Stomach (tissue), 9 donors: ENCODE measurements around the gene PLXNA2. TPM values are rescaled to one million over a fixed set of nuclear protein-coding genes. Genes with fewer than 3 reads are reported as not detected.

Source experiments
- DNase-seq, 2 donors: peaks; one replicate each; pipeline versions ENCODE4 v3.0.0 to v3.0.0-alpha.2; 2013 to 2019
- H3K27ac ChIP-seq, 5 donors: fragments of 200-600 bp in 4 of 5; sonication (generic) in 4 of 5; one replicate each; pipeline ENCODE4 v1.5.1; 2013 to 2019; ENCODE audit warnings: mild to moderate bottlenecking in 1 of 5, moderate library complexity in 1 of 5
- H3K27me3 ChIP-seq, 3 donors: fragments of 200-600 bp; sonication (generic); one replicate each; pipeline ENCODE4 v1.5.1; 2017 to 2019; ENCODE audit warnings: mixed run types in 1 of 3
- H3K36me3 ChIP-seq, 4 donors: fragments of 200-600 bp; sonication (generic); 1 replicate in 3 of 4; 2 replicates in 1 of 4; pipeline ENCODE4 v1.5.1; 2016 to 2019
- H3K4me1 ChIP-seq, 4 donors: fragments of 200-600 bp; sonication (generic); one replicate each; pipeline ENCODE4 v1.5.1; 2016 to 2019
- H3K4me3 ChIP-seq, 4 donors: fragments of 200-600 bp; sonication (generic) in 3 of 4; one replicate each; pipeline ENCODE4 v1.5.1; 2016 to 2019; ENCODE audit warnings: mild to moderate bottlenecking in 1 of 4
- H3K9me3 ChIP-seq, 4 donors: fragments of 200-600 bp; sonication (generic); one replicate each; pipeline ENCODE4 v1.5.1; 2016 to 2019
- EP300 ChIP-seq: sonication (generic); formaldehyde crosslinking; IDR thresholded peaks from one replicate; pipeline ENCODE4 v1.6.1; 2017; ENCODE audit warnings: antibody characterized with exemption
- POLR2A ChIP-seq, 4 donors: fragments of 450-650 bp; IDR thresholded peaks; one replicate each; pipeline ENCODE4 v1.6.1; 2016; ENCODE audit warnings: antibody characterized with exemption in 4 of 4, control low read depth in 2 of 4, mild to moderate bottlenecking in 1 of 4, moderate library complexity in 1 of 4
- POLR2AphosphoS5 ChIP-seq, 3 donors: sonication (generic); formaldehyde crosslinking; IDR thresholded peaks; one replicate each; pipeline ENCODE4 v1.6.1; 2016; ENCODE audit warnings: antibody characterized with exemption in 3 of 3
- WGBS, 5 donors: extraction: QIAGEN DNeasy Blood & Tissue Kit in 3 of 5; methylation state at CpG; one replicate each; pipeline versions ENCODE4 v1.1.5 to v1.1.7; 2013 to 2018; 5-methylcytosine and 5-hydroxymethylcytosine counted together
- intact Hi-C: fragments of 100-400 bp; cut with DNase I; formaldehyde crosslinking; loops from one replicate; pipeline ENCODE4 v1.15.1; 2023; ENCODE audit warnings: low total_unique reads
- polyA plus RNA-seq, 3 donors: library from polyadenylated mRNA; stranded (reverse); fragments of 200-250 nt; gene quantifications; one replicate each; pipeline ENCODE4 v1.2.3, GENCODE V29; 2013
- total RNA-seq, 5 donors: library from RNA; depleted of rRNA; stranded (reverse); fragments of >200 nt; gene quantifications; one replicate each; pipeline versions ENCODE4 v1.1.0 to v1.2.3, GENCODE V29; 2014 to 2016
- TF ChIP-seq, protein P1 (sequence below), 7 experiments: fragments of 450-650 bp in 4 of 7; fragments of 200-600 bp in 3 of 7; sonication (generic) in 3 of 7; IDR thresholded peaks; one replicate each; pipeline ENCODE4 v1.5.1; 2016 to 2019; ENCODE audit warnings: antibody characterized with exemption in 7 of 7, control low read depth in 2 of 7, mild to moderate bottlenecking in 1 of 7
- donor health status: healthy with polysubstance abuse.
- donor health status: Bipolar disorder and iron deficiency.
- donor health status: healthy.

The PLXNA2 gene
- total and polyA plus RNA-seq, 8 donors, result 2.7 to 185 (median 28.7) TPM

GRCh38 chr1:208031316-208031931 is 212.8 kb downstream of the PLXNA2 start:
- 81 to 86% (median 81%) methylated on average over 9 to 10 of the region's 10 CpGs for WGBS, 5 donors
- peak overlapping the region in 3 of 5 donors; percentile 80 to 84 (median 81) for H3K27ac ChIP-seq
- intact Hi-C loops, result no loop called here
- no peaks in the 10 kb centered on the region for H3K27me3 ChIP-seq
- DNase-seq, result no peak
- peaks cover 22 to 32% (median 27%) of the 10 kb centered on the region in 4 donors for H3K4me1 ChIP-seq
- H3K9me3 ChIP-seq, result no peaks in the 10 kb centered on the region
- TF ChIP-seq EP300, result no peak
- TF ChIP-seq POLR2AphosphoS5 (IDR thresholded peaks at IDR 0.05), result no peak
- no peak for TF ChIP-seq POLR2A (IDR thresholded peaks at IDR 0.05)
- TF ChIP-seq, protein P1, sequence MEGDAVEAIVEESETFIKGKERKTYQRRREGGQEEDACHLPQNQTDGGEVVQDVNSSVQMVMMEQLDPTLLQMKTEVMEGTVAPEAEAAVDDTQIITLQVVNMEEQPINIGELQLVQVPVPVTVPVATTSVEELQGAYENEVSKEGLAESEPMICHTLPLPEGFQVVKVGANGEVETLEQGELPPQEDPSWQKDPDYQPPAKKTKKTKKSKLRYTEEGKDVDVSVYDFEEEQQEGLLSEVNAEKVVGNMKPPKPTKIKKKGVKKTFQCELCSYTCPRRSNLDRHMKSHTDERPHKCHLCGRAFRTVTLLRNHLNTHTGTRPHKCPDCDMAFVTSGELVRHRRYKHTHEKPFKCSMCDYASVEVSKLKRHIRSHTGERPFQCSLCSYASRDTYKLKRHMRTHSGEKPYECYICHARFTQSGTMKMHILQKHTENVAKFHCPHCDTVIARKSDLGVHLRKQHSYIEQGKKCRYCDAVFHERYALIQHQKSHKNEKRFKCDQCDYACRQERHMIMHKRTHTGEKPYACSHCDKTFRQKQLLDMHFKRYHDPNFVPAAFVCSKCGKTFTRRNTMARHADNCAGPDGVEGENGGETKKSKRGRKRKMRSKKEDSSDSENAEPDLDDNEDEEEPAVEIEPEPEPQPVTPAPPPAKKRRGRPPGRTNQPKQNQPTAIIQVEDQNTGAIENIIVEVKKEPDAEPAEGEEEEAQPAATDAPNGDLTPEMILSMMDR (IDR thresholded peaks at IDR 0.05), result no peak
- H3K36me3 ChIP-seq, result peaks cover 60 to 98% (median 92%) of the 10 kb centered on the region in 4 donors
- H3K4me3 ChIP-seq, result no peak overlapping the region

- H3K4me3 ChIP-seq, result no peak overlapping the region
- intact Hi-C loops, result no loop called here
- WGBS, 5 donors, result 57 to 75% (median 66%) methylated on average over 12 of the region's 12 CpGs
- peaks cover 65 to 98% (median 92%) of the 10 kb centered on the region in 4 donors for H3K36me3 ChIP-seq
- no peak for TF ChIP-seq EP300
- TF ChIP-seq POLR2AphosphoS5 (IDR thresholded peaks at IDR 0.05), result no peak
- no peak for TF ChIP-seq POLR2A (IDR thresholded peaks at IDR 0.05)
- TF ChIP-seq, protein P1 (IDR thresholded peaks at IDR 0.05), result no peak
- H3K27ac ChIP-seq, result peak overlapping the region in 4 of 5 donors; percentile 61 to 84 (median 80)
- DNase-seq, result peak in 1 of 2 donors; percentile 91
- no peaks in the 10 kb centered on the region for H3K27me3 ChIP-seq
- peaks cover 22 to 32% (median 27%) of the 10 kb centered on the region in 4 donors for H3K4me1 ChIP-seq
- H3K9me3 ChIP-seq, result no peaks in the 10 kb centered on the region
Observed at GRCh38 chr1:208030288-208031091, 213.7 kb downstream of the PLXNA2 start.

DNA sequence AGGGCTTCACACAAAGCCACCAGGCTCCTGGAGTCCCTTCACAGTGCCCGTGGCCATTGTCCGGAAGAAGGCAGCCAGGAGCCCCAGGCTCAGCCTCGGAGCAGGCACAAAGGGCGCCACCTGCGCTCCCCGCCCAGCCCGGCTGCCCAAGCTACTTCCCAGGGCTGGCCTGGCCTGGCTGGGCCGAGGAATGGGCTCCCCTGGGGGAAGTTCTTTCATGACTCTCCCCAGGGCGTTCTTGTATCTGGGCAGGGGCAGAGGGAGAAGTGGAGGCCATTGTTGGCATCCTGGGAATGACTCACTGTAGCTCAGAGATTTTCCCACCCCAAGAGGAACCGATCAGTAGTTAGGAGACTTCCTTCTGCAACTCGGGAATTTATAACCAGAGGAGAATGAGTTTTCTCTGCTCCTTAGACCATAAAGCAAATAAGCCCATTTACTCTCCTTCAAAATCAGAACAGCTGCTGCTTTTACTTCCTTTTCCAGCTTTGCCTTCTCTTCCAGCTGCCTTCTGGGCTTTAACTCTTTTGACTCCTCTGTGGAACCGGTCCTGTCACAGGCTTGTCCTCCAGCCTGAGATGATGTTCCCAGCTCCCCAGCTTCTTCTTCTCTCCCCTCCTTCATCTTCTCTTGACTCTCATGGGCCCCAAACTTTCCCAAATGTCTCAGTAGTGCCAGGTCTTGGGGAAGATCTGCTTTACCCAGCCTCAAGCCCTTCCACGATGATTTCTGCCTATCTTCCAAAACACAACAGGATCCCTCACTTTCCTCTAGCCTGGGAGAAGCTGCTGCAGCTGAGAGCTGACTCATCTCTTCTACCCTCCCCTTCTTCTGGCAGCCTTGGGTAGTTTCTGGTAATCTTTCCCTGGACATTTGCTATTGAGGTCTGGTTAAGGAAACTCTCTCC is 214.6 kb downstream of the PLXNA2 start:
- Histone ChIP-seq H3K27ac (peak overlapping the region; percentile 28 to 84 (median 80)), H3K27me3 (no peaks in the 10 kb centered on the region), H3K9me3 (no peaks in the 10 kb centered on the region), H3K36me3 (peaks cover 62 to 93% (median 88%) of the 10 kb centered on the region in 4 donors), H3K4me3 (no peak overlapping the region), H3K4me1 (peaks cover 22 to 32% (median 27%) of the 10 kb centered on the region in 4 donors)
- WGBS, 5 donors, result 43 to 71% (median 61%) methylated on average over 6 to 13 of the region's 13 CpGs
- DNase-seq, result peak in 1 of 2 donors; percentile 75
- TF ChIP-seq POLR2AphosphoS5 (IDR thresholded peaks at IDR 0.05), result no peak
- no peak for TF ChIP-seq EP300
- TF ChIP-seq, protein P1 (IDR thresholded peaks at IDR 0.05), result no peak
- intact Hi-C loops, result no loop called here

DNA sequence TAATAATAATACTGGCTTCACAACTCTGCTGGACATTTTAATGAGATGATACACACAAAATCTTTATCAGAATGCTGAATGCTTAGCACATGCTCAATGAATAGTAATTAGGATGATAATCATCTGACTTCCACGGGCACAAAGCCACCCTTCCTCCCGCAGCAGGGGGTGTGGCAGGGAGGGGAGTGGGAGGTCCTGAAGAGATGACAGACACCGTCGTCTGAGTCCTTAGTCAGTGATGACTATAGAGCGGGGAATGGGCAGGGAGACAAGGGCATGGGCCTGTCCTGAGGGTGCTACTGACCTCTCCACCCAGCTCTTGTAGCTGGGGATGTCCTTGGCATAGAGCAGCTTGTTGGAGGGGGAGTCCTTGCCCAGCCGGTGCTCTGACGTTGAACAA is 215.7 kb downstream of the PLXNA2 start:
- Histone ChIP-seq H3K27me3 (no peaks in the 10 kb centered on the region), H3K4me1 (peaks cover 22 to 32% (median 27%) of the 10 kb centered on the region in 4 donors), H3K9me3 (no peaks in the 10 kb centered on the region), H3K36me3 (peaks cover 50 to 82% (median 78%) of the 10 kb centered on the region in 4 donors), H3K4me3 (no peak overlapping the region), H3K27ac (peak overlapping the region in 3 of 5 donors; percentile 3 to 84 (median 80))
- TF ChIP-seq POLR2AphosphoS5 (IDR thresholded peaks at IDR 0.05) (no peak), POLR2A (IDR thresholded peaks at IDR 0.05) (no peak), EP300 (no peak)
- TF ChIP-seq, protein P1 (IDR thresholded peaks at IDR 0.05), result no peak
- WGBS, 5 donors, result 65 to 76% (median 70%) methylated on average over 7 of the region's 7 CpGs
- intact Hi-C loops, result no loop called here
- no peak for DNase-seq
